Muscle layer of colon (tissue), 2 donors: ENCODE data around the gene POGLUT3.

Experiments used
- H3K27ac ChIP-seq: one replicate; pipeline ENCODE4 v1.7.0; 2013; ENCODE audit warnings: low read depth, mild to moderate bottlenecking, low read length, moderate library complexity
- H3K27me3 ChIP-seq, 2 donors: one replicate each; pipeline ENCODE4 v1.7.0; 2013; ENCODE audit warnings: low read length in 2 of 2, mild to moderate bottlenecking in 2 of 2; ENCODE audit not compliant: insufficient read depth in 2 of 2, control insufficient read depth in 1 of 2
- H3K36me3 ChIP-seq: one replicate; pipeline ENCODE4 v1.7.0; 2013; ENCODE audit warnings: mild to moderate bottlenecking, low read length; ENCODE audit not compliant: insufficient read depth
- H3K4me1 ChIP-seq: one replicate; pipeline ENCODE4 v1.7.0; 2013; ENCODE audit warnings: mild to moderate bottlenecking, low read length; ENCODE audit not compliant: insufficient read depth
- H3K4me3 ChIP-seq, 2 donors: one replicate each; pipeline ENCODE4 v1.7.0; 2013; ENCODE audit warnings: low read length in 2 of 2, low read depth in 1 of 2, mild to moderate bottlenecking in 1 of 2, moderate library complexity in 1 of 2
- H3K9ac ChIP-seq: one replicate; pipeline ENCODE4 v1.7.0; 2013; ENCODE audit warnings: low read length
- H3K9me3 ChIP-seq: one replicate; pipeline ENCODE4 v1.7.0; 2013; ENCODE audit warnings: mild to moderate bottlenecking, low read length
- donor health status: abdominal sarcoma.
- donor health status: Adenocarcinoma of cecum.

Gene POGLUT3

GRCh38 chr11:108498816-108499408 lies 728 bp upstream of the POGLUT3 start:
- Histone ChIP-seq H3K27ac (peak overlapping the region; percentile 49), H3K27me3 (no peaks in the 10 kb centered on the region), H3K4me3 (peak overlapping the region; percentile 53 to 64), H3K9ac (no peak overlapping the region), H3K9me3 (no peaks in the 10 kb centered on the region), H3K4me1 (peaks cover 8% of the 10 kb centered on the region), H3K36me3 (no peaks in the 10 kb centered on the region)

DNA sequence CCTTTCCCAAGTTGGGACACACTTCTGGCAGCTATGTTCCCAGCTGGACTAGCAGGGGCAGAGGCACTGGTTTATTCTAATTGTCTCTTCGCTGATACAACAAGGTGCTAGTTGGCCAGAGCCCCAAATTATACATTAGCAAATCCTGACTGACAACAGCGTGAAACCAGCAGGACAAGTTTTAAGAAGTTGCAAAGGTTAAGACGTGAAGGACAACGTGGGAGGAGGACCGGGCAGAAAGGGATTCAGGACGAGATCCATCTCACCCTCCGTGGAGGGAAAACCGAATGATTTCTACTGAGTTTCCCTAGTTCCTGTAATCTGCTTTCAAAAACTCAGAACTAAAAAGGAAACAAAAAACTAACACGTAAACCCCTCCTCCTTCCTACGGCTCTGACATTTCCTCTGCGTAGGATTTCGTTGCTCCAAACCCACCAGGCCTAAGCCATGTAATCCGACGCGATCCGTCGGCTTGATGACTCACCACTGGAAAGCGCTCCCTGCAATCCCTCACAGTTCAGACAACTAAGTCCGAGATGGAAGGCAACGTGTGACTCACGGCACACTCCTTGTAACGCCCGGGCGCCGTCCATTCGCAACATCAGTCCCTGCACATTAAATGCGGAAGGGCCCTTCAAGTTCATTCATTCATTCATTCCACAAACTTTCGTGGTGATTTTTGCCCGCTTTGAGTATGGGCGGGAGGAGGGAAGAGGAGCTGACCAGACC lies 703 bp downstream of the POGLUT3 start:
- Histone ChIP-seq H3K27me3 (no peaks in the 10 kb centered on the region), H3K27ac (peak overlapping the region; percentile 49), H3K4me1 (peaks cover 8% of the 10 kb centered on the region), H3K9ac (peak overlapping the region; percentile 84), H3K9me3 (no peaks in the 10 kb centered on the region), H3K36me3 (no peaks in the 10 kb centered on the region), H3K4me3 (peak overlapping the region; percentile 53 to 64)

DNA sequence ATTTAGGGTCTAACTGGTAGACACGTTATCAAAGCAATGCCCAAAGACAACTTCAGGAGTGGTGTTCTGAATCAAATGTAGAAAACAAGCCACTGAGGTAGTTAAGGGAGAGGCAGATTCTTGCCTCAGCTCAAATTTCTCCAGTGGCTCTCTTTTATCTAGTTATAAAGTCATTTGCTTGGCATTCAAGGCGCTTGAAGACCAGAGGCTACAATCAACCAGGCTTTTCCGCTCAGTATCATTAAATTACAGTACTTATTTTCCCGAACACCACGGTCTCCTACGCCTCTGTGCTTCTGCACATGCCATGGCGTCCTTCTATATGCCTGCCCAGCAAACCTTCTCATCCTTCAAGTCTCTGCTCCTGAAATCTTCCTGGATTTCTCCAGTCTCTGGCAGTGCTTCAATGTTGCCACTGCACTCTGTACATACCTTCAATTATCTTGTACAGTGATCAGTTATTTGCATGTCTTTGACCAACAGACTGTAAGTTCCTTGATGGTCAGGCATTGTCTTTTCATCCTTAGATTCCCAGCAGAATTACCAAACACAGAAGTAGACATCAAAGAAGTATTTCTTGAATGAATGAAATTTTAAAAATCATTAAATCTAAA lies 1.4 kb downstream of the POGLUT3 start:
- Histone ChIP-seq H3K9ac (peak overlapping the region; percentile 84), H3K36me3 (no peaks in the 10 kb centered on the region), H3K27ac (peak overlapping the region; percentile 49), H3K4me1 (peaks cover 8% of the 10 kb centered on the region), H3K27me3 (no peaks in the 10 kb centered on the region), H3K9me3 (no peaks in the 10 kb centered on the region), H3K4me3 (peak overlapping the region; percentile 53 to 64)

- no peak overlapping the region for H3K27ac ChIP-seq
Measured at GRCh38 chr11:108495326-108495725, 2.9 kb downstream of the POGLUT3 start.

GRCh38 chr11:108494182-108494581 lies 4.0 kb downstream of the POGLUT3 start:
- H3K4me1 ChIP-seq = peaks cover 8% of the 10 kb centered on the region
- H3K9ac ChIP-seq = no peak overlapping the region
- no peaks in the 10 kb centered on the region for H3K27me3 ChIP-seq
- no peak overlapping the region for H3K27ac ChIP-seq
- H3K36me3 ChIP-seq = peaks cover 5% of the 10 kb centered on the region
- no peaks in the 10 kb centered on the region for H3K9me3 ChIP-seq
- no peak overlapping the region for H3K4me3 ChIP-seq

More at GRCh38 chr11:108495326-108495725, 2.9 kb downstream of the POGLUT3 start:
- Histone ChIP-seq H3K9ac (no peak overlapping the region), H3K36me3 (peaks cover 5% of the 10 kb centered on the region), H3K9me3 (no peaks in the 10 kb centered on the region), H3K27me3 (no peaks in the 10 kb centered on the region), H3K4me1 (peaks cover 8% of the 10 kb centered on the region), H3K4me3 (no peak overlapping the region)

- no peaks in the 10 kb centered on the region for H3K27me3 ChIP-seq
- H3K4me1 ChIP-seq = peaks cover 6% of the 10 kb centered on the region
- H3K36me3 ChIP-seq = peaks cover 5% of the 10 kb centered on the region
- no peak overlapping the region for H3K27ac ChIP-seq
- H3K4me3 ChIP-seq = no peak overlapping the region
- H3K9me3 ChIP-seq = no peaks in the 10 kb centered on the region
- no peak overlapping the region for H3K9ac ChIP-seq
Measured at GRCh38 chr11:108491936-108492335, 6.2 kb downstream of the POGLUT3 start.

DNA sequence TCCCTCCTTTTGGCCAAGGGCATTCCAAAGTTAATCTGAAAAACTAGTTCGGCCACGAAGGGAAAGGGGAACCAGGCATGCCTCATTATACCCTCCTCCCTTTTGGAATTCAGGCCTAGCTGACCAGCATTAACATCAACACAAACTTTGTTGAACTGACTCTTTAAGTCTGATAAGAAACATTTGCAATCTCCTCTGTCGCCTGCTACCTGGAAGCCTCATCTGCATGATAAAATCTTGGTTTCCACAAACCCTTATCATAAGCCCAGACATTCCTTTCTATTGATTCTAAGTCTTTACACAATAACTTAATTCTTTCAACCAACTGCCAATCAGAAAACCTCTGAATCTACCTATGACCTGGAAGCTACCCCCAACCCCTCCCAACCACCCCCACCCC lies 11.4 kb downstream of the POGLUT3 start:
- H3K27ac ChIP-seq = no peak overlapping the region
- no peaks in the 10 kb centered on the region for H3K4me1 ChIP-seq
- peaks cover 23% of the 10 kb centered on the region for H3K36me3 ChIP-seq
- no peak overlapping the region for H3K9ac ChIP-seq
- H3K4me3 ChIP-seq = no peak overlapping the region
- H3K27me3 ChIP-seq = no peaks in the 10 kb centered on the region
- no peaks in the 10 kb centered on the region for H3K9me3 ChIP-seq

GRCh38 chr11:108486331-108486730 lies 11.9 kb downstream of the POGLUT3 start:
- Histone ChIP-seq H3K27ac (no peak overlapping the region), H3K9me3 (no peaks in the 10 kb centered on the region), H3K4me3 (no peak overlapping the region), H3K27me3 (no peaks in the 10 kb centered on the region), H3K9ac (no peak overlapping the region), H3K36me3 (peaks cover 28% of the 10 kb centered on the region), H3K4me1 (no peaks in the 10 kb centered on the region)

DNA sequence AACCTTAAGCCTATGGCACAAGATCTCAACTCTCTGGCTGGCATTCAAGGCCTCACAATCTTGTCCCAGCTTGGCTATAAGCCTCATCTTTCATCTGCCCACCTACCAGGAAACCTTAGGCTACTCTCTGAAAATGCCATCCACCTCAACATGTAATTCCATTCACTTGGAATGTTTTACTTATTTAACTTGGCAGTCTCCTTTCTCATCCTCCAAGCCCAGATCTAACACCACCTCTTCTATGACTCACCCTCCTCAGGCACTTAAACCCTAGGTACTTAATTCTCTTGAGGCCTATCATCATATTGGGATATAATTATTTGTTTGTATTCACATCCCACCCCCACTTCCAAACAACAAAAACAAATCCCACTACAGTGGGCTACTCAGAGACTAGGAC lies 15.0 kb downstream of the POGLUT3 start:
- H3K9me3 ChIP-seq = no peaks in the 10 kb centered on the region
- H3K9ac ChIP-seq = no peak overlapping the region
- H3K27me3 ChIP-seq = no peaks in the 10 kb centered on the region
- H3K36me3 ChIP-seq = peaks cover 33% of the 10 kb centered on the region
- no peak overlapping the region for H3K27ac ChIP-seq
- H3K4me3 ChIP-seq = no peak overlapping the region
- H3K4me1 ChIP-seq = no peaks in the 10 kb centered on the region

GRCh38 chr11:108474664-108475463 lies 23.3 kb downstream of the POGLUT3 start:
- no peak overlapping the region for H3K4me3 ChIP-seq
- H3K9me3 ChIP-seq = no peaks in the 10 kb centered on the region
- H3K4me1 ChIP-seq = no peaks in the 10 kb centered on the region
- no peak overlapping the region for H3K27ac ChIP-seq
- no peak overlapping the region for H3K9ac ChIP-seq
- H3K27me3 ChIP-seq = no peaks in the 10 kb centered on the region
- H3K36me3 ChIP-seq = peaks cover 30% of the 10 kb centered on the region

DNA sequence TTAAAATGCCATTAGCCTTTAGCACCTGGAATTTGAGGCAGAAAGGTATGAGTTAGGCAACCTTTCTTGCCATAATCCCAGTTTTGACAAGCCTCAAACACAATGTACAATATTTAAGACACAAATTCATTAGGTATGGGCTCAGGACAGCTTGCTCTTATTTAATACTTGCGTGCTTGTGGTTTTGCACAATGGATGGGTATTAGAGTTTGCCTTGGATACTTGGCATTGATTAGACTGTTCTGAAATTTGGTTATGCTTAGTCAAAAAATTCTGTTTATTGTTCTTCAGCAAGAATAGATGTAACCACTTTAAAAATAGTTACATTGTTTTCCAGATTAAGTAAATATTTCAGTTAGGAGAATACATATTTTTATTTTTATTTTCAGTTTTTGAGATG lies 25.5 kb downstream of the POGLUT3 start:
- H3K9ac ChIP-seq = no peak overlapping the region
- H3K9me3 ChIP-seq = no peaks in the 10 kb centered on the region
- H3K4me3 ChIP-seq = no peak overlapping the region
- H3K27ac ChIP-seq = no peak overlapping the region
- peaks cover 24% of the 10 kb centered on the region for H3K36me3 ChIP-seq
- no peaks in the 10 kb centered on the region for H3K27me3 ChIP-seq
- H3K4me1 ChIP-seq = no peaks in the 10 kb centered on the region
